Kasumi-1 (cell line): Measurements from ENCODE around the gene CLBA1.
A peak's percentile ranks its signal among the peaks of the same experiment; 100 is the strongest.

Experiments
- DNase-seq, 2 experiments: peaks; one replicate each; lab custom pipeline; 2025; lab: John Stamatoyannopoulos, UW

Gene CLBA1

DNA sequence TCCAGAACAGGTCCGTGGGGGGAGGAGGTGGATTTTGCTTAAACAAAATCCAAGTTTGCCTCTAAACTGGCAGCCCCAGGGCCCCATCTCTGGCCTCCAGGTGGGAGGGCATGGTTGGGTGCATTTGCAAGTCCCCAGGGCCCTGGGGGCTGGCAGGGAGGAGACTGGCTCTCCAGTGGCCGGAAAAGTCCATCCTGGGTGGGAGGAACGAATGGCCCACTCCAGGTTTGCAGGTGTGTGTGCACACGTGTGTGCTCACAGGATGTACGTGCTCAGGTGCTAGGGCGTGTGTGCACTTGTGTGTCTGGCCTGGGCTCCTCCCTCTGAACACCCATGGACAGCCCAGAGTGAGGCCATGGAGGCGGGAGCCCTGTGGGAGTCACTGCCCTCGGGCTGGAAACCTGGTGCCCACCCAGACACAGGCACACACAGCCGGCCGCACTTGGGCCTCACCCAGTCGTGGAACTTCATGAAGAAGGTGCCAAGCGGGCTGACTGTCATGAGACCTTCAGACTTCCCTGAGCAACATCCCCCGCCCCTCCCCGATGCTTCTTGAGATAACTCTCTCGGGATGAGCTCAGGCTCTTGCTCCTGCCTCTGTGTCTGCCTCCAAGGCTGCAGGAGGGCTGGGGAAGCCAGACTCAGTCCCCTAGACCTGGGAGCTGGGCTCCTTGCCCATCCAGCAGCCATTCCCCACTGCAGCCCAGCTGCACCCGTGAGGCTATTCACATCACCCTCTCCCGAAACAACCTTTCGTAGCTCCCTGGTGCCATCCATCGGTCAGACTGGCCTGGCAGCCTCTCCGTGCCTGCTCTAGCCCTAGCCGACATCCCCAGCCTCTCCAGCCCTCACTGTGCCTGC is 16.8 kb upstream of the CLBA1 start:
- no peak for DNase-seq

DNA sequence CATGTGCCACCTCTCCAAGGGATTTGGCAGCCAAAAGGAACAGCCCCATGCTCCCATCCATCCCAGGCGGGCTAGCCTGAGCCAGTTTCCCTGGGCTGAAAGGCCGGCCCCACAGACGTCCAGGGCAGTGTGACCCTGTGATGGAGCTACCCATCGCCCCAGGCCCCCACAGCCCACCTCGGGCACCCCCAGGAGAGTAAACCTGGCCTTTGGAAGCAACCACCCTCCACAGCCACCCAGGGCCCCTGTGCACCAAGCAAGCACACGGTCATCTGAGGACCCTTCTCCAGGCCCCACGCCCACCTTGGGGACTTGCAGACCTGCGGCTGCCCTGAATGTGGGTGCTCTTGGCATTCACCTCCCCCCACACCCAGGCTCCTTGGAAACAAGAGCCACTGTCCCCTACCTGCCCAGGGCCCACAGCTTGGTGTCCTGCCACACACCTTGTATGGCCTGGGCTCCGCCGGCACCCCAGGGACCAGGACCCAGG is 15.8 kb upstream of the CLBA1 start:
- no peak for DNase-seq

- DNase-seq = no peak
These were observed 15.1 kb upstream of the CLBA1 start for GRCh38 chr14:104970231-104971068.

GRCh38 chr14:104971447-104972240 is 13.9 kb upstream of the CLBA1 start:
- no peak for DNase-seq

DNA sequence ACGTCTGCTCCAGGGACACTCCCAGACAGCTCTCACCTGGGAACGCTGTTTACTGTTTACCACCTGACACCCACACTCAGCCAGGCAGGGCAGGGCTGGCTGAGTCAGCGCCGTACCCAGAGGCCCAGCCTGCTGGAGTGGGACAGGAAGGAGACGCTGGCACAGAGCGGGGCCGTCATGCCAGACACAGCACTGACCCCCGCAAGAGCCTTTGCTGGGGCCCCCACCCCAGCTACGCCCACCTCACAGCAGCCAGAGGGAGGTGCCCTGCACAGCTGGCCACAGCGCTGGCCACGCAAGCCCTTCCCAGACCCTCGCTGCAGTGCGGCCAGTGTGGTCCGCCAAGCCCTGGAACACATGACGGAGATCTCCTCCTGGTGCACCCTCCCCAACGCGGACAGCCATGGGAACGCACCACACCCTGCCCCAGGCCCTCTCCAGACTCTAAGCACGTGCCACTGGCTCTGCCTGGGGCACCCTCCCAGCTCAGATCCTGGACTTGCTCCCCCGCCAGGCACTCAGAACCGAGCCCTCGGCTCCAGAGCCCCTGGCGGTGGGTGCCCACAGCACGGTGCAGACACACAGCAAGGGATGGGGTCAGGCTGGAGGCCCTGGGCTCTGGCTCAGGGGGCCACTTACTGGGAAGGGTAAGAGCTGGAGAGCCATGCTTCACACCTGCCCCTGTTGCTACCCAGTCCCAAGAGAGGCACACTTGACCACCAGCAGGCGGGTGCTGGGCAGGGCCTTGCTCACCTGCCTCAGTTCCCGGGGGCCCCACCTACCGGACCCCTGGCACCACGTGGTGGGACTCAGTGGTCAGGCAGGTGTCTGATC is 13.1 kb upstream of the CLBA1 start:
- no peak for DNase-seq

DNA sequence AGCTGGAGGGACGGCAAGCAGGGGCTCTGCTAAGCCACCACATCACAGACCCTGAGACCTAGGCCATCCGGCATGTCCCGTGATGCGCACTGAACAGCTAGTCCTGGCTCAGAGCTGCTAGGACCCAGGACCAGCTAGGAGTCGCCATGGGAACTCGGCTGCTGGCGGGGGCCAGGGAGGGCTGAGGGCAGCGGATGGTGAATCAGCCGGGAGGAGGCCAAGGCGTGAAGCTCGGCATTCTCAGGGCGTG is 12.5 kb upstream of the CLBA1 start:
- DNase-seq = no peak

DNA sequence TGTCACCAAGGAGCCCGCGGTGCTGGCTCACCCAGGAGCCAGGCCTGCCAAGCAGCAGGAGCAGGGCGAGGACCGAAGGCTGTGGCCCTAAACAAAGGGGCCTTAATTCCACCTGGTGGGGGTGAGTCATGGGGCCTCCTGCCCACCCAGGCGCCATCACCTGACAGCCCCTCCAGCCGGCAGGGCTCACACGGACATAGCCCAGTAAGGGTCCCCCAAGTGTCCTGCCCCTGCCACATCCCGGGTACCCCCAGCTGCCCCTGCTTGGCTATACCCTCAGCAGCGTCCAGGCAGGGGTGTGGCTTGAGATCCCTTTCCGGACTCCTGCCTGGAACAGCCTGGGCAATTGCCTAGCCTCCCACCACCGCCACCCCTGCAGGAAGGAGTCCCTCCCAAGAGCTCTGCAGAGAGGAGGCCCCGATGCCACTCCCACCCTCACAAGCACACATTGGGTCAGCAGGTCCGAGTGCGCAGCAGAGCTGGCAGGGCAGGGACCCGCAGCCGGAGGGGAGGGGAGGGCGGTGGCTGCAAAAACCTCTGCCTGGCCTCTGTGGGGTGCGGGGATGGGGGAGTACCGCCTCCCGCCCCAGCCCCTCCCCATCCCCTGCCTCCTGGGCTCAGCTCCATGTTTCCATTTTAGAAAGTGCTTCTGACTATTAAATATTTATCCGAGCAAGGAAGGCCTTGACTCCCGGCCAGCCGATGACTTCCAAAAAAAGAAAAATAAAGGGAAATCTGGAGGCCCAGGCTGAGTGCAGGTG is 12.0 kb upstream of the CLBA1 start:
- DNase-seq = no peak

GRCh38 chr14:104974146-104974541 is 11.4 kb upstream of the CLBA1 start:
- no peak for DNase-seq

DNA sequence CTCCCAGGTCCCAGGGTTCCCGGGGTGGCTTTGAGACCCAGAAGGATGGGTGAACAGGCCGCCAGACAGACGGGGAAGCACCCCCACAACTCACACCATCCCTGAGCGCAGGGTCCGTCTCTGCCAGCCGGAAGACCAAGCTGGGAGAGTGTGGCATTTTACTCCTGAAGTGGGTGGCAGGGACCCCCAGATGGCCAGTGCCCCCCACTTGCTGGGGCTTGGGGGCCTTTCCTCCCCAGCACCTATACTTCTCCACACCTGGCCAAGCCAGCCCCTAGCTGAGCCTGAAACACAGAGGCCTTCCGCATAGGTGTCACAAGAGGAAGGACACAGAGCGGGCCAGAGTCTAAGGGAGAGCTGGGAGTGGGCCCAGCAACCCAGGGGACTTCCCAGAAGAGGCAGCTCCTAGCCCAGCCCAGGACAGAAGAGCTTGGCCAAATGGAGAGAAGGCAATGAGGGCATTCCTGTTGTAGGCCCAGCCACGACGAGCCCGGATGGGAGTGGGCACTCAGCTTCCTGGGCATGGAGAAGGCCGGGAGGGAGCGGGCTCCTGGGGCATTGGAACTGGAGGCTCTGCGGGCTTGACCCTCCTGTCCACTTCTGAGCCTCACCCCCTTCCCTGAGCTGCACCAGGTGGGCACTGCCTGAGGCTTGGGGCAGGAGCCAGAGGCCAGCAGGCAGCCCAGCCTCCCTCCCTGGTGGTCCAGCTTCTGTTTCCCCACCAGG is 10.8 kb upstream of the CLBA1 start:
- DNase-seq = no peak

- peak; percentile 22 to 43 for DNase-seq
These were observed 9.9 kb upstream of the CLBA1 start for GRCh38 chr14:104975481-104976197.

DNA sequence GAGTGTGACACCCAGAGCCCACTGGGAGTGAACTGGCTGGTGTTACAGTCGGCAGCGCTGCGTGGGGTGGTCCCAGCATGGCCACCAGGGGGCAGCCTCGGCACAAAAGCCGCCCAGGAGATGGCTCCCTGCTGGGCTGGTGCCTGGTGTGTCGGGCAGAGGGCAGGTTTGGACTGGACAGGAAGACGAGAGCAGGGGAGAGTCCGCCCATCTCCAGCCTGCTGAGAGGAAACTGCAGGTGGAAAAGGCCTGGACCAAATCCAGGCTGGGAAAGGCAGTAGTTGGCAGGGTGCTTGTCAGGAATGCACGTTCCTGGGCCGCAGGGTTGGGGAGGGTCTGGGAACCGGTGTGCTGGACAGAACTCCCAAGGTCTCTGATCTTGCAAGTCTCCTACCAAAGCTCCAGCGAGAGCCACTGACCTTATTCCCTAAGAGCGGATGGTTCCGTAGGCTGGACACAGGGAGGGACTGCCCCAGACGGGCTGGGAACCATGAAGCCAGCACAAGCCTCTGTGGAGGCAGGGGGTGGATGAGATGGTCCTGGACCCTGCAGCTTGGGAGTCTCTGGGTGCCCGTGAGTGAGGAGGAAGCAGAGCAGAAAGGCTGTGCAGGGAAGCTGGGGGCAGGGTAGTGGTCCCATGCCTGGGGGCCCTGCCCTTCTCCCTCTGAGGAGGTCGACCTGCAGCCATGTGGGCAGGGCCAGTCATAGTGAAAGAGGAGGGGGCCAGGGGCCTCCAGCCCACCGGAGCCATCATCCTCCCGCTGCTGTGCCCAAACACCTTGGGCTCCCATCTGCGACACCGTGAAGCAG is 9.2 kb upstream of the CLBA1 start:
- peak; percentile 53 to 70 for DNase-seq

DNA sequence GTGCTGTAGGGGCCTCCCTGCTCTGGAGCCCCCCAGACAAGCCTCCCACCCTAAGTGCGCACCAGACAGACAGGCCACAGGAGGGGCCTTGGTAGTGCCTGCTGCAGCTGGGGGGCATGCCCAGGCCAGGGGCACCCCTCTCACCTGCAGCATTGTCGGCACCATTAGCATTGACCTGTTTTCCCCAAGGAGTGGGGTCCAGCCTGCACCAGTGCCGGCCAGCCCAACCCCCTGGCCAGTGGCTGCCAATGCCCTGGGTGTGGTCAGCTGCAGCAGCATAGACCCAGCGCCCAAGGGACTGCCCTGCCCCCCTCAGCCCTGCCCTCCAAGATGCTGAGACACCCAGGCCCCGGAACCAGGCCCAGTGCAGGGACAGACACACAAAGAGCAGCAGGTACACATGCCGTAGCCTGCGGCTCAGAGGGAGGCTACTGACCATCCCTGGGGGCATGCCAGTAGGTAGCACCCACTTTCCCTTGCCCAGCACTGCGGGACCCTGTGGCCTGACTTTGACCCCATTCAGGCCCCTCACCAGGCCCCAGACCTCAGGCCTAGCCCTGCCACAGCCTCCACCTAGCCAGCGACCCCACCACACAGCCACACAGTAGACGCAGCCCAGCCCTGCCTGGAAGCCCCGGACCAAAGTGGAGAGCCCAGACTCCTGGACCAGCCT is 8.4 kb upstream of the CLBA1 start:
- no peak for DNase-seq

GRCh38 chr14:104977681-104978653 is 7.6 kb upstream of the CLBA1 start, which contains the start of gene AHNAK2:
Gene AHNAK2 (minus strand): TSS chr14:104978374. CDS start chr14:104978237, 137 bp downstream.
- no peak for DNase-seq

DNA sequence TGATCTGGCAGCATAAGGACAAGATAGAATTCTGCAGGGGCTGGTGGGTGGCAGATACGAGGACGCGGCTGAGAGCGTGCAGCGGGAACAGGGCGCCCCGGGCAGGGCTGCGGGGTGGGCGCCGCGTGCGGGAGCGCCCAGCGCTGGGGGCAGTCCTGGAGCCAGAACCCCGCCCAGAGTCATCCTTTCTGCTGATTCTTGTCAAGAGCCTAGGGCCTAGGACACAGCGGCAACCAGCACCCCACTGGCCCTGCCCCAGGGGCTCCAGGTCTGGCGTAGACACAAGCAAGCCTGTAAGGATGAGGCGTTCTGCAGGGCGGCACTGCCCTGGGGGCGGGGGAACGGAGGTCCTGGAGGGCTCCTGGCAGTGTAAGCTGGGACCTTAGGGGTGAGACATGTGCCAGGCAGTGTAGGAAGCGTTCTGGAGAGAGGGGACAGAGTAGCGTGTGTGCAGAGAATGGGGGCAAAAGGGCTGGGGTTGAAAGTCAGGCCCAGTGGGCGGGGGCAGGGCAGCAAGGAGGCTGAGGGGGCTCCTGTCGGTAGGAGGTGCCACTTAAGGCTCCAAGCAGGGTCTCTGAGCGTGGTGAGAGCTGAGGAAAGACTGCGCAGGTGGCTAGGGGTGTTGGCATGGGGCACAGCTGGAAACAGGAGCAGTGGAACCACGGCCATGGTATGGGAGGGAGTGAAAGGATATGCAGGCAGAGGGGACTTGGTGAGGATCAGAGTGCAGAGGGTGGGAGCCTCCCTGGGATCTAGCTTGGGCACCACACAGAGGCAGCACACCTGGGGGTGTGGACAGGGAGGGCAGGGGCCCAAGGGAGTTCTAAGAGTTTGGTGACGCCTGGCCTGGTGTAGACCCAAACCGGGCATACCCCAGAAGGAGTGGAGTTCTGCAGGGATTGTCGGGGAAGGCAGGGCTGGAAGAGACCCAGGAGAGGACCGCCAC is 6.6 kb upstream of the CLBA1 start:
- no peak for DNase-seq
